Stimulated activated CD4-positive, alpha-beta T cell treated with anti-CD3 and anti-CD28 coated beads, Interleukin-15, amount 100 ng/mL, for 48 hours (primary cell): ENCODE results near the gene C14orf119.

Experiments
- DNase-seq, 2 donors: peaks; one replicate each; pipeline ENCODE4 v3.0.0-alpha.2; 2020; ENCODE audit warnings: low read depth in 2 of 2

Gene C14orf119

DNA sequence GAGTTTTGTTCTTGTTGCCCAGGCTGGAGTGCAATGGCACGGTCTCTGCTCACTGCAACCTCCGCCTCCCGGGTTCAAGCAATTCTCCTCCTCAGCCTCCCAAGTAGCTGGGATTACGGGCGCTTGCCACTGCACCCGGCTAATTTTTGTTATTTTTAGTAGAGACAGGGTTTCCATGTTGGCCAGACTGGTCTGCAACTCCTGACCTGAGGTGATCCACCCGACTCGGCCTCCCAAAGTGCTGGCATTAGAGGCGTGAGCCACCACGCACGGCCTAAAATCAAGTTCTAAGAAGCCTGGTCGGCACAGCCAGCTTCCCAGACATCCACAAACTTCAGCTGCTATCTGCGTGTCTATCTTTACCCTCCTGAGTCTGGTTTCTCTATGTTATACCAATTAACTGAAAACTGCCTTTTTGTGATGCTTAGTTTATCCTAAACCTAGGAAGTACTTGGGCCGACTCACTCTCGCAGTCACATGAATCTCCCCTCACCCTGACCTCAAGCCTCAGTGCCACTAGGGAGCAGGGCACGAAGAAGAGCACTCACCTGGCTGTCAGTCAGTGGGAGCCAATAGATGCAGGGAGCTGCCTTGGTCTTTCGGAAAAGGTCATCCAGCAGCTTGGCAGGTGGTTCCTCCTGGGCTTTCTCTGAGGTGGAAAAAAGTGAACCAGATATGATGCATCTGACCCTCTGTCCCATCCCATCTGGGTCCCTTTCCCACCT, 34.6 kb upstream of the C14orf119 start:
- no peak for DNase-seq

DNA sequence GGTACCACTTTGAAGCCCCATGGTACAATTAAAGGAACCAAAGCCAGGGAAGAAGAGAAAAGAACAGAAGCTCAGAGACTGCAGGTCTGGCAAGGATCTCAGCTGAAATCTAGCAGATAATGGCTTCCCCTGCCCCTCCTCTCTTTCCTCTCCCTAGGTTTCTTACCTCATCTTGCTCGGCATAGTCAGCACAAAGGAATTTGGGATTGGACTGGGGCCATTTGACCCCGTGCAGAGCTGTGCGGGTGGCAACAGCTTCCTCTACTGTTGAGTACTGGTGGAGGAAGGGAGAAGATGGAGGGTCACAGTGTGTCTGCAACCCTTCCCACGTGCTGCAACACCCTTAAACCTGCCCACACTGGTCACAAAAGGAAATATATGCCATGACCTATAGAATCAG, 33.3 kb upstream of the C14orf119 start:
- no peak for DNase-seq

DNA sequence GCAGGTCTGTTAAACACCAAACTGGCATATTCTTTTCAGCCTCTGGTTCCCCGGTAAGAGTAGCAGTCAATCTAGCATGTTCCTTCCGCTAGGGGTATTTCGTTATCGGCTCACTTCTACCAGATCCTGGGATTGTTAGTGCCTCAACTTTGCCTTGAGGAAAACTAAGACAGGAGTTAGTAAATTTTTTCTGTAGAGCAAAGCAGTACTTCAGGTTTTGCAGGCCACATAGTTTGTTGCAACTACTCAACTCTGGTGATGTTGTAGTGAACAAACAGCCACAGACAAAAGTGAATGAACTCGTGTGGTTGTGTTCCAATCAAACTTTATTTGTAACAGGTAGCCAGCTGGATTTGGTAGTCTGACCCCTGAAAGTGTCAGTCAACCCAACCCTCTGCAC, 31.7 kb upstream of the C14orf119 start:
- DNase-seq = no peak

DNA sequence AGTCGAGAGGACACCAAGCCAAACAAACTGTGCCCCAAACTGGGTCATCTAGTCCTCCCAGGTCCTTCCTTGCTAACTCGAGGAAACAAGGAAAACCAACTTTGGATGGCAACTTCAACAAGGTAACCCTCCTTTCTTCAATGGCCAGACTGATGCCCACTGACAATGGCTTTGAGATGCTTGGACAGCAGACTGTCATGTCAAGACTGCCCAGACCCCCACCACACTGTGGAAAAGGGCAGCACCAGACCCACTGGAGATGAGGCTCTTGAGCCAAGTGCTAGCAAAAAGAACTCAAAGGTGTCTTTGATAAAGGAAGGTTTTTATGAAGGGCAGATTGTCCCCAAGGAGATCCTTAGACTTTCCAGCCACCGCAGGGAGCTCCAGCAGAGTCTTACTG, 28.9 kb upstream of the C14orf119 start:
- DNase-seq = no peak

DNA sequence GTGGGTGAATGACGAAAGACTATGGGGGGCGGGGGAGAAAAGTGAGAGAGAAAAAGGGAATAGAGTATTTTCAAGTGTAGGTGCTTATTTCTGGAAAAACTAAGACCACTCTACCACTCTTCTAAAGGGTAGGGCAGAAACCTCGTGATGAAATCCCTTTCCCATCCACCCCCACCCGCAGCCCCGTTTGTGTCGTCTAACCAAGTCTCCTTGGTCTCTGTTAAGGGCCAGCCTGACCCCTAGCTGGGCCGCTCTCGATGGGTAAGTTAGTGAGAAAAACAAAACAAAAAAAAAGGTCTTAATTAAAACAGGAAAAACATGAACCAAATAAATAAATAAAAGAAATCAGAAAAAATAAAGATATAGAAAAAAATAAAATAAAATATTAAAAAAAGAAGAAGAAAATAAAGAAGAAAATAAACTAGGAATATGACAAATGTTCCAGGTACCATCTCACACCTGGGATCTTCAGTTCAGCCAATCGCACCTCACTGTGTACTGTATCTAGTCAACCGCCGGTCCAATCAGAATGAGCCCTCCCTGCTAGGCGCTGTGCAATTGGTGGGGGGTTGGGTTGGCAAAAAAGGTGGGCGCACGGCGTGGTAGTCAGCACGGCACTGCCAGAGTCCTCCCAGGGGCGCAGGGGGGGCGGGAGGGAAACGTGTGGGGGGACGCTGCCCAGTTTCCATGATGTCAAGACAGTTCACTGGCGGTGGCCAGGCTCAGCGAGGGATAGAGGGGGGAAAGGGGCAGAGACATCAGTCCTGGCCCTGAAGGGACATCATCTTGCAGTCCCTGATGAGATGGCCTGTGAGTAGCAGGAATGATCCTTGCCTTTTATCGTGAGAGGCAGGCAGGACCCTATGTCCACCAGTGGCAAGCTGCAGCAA, 28.2 kb upstream of the C14orf119 start:
- DNase-seq = no peak

DNA sequence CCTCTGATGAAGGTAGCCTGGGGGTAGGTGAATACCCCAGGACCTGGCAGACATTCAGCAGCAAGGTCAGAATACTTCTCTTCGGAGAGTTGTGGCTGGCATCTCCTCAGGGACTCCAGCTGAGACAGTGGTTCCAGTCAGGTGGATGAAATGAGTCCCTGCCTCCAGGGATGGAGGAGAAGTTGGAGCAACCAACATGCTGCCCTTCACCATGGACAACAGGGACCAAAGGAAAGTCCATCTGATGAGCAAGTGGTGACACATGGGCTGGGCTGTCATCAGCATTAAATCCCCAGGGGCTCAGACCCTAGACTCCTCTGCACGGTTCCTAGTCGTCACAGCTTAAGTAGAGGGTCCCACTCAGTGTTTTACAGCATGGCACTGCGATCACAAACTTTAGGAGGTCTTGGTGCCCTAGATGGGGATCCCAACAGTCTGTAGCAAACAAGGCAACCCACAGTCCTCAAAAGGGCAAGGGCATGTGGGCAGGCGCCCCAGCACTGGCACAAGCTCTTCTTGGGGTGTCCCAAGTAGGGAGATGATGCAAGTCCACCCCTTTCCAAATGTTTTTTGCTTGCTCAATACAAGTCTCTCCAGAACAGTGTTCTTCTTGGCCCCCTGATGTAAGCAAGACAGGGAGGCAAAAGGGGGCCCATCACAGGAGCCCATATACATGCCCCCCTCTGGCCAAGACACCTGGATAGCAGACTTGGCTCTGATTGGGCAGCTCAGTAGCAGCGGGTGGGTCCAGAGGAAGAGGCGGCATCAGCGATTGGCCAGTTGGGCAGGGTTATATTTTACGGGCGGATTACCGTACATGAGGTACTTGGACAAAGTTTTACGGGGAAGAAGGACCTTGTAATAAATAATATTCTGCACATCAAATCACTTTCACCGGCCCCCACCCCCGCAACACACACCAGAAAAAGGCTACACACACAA, 27.2 kb upstream of the C14orf119 start:
- DNase-seq = no peak

DNA sequence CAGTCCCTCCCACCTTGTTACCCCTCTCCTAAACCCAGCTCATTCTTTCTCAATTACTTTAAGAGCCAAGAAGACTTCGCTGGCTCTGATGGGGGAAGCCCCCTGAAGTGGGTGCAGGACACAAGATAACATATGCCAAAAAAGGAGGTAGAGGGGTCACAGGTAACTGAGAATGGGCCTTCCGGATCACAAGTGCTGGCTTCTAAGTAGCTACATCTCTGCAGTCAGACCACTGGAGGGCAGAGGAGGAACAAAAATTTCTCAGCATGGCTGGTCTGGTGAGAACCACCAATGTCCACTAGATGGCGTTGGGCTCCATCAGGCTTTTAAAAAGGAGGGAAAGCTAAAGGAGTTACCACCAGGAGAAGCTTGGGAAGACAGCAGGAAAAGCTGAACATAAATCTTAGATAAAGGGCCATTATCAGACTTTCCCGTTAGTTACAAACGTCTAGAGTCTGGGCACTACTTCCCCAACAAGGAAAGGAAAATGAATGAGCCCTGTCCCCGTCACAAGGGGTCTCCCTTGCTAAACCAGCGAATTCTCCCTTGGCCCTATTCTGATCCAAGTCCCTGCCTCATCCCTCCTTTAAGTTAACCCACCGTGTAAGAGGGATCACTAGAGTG, 26.4 kb upstream of the C14orf119 start:
- peak; percentile 46 to 67 for DNase-seq

DNA sequence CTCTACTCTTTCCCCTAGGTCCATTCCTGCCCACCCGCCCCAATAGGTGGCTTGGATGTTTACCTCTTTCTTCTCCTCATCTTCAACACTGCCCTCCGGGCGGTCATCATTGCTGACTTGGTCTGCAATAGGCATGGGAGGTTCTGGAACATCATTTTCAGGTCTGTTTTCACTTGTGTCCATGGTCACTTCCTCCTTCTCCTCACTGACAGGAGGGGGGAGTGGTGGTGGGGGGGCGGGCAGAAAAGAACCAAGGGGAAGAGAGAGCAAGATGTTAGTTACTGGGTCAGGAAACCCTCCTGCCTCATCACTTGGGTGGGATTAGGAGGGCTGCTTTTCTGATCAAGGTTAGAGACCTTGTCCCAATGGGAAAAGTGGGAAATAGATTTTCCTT, 25.9 kb upstream of the C14orf119 start:
- DNase-seq = no peak

DNA sequence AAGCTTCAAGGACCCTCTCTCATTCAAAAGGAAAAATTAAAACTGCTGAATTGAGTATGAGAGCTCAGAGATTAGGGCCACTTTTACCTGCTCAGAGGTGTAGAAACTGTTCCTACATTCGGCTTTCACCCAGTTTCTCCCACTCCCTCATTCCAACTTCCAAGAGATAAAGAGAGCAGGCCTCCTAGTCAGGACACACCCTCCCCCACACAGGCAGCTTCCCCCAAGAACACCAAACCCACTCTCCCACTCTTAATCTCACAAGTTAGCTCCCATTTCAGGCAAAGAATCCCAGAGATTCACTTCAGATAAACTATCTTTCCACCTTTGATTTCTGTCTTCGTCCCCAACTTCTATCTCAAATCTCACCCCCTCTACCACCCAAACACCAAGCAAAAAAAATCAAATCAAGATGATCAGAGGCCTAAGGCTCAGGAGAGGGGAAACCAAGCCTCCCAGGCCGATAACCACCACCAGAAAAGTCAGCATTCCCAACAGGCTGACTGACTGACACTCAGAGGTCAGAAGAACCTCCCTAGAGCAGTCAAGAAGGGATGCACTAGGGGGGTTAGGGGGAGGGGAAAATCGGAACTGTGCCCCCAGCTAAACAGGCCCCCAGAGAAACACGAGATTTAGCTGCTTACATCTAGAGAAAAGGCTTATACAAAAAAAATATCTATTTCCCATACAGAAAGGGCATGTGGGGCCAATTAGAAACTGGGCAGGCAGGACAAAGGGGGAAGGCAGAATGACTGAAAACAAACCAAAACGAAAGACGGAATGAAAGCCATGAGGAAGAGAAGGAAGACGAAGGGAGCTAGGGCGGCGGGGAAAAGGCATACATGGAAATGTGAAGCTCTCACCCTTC, 24.8 kb upstream of the C14orf119 start:
- DNase-seq = no peak

DNA sequence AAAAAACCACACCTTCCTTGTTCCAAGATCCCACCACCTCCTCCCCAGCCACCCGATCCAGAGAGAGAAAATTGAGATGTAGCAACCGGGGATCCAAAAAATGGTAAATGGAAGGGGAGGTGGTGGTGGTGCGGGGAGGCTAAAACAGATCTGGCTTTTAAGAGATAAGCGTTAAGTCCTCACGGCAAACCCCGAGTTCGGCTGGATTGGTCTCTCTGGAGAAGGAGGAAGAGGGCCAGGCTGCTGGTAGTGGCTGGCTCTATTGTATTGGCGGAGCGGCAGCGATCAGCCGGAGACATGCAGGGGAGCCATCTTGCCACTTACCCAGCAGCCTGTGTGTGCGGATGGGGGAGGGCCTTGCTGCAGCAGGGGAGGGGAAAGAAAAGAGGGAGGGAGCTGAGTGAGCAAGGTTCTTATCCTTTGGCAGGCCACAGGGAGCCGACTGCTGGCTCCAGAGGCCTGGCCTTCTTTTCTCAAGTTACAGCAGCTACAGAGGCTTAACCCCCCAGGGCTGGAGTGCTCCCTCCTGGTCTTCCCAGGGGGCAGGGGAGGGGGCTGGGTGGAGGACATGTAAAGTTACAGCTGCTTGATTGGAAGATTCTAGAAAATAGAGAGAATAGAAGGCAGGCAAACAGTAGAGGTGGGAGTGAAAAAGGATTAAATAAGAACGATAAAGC, 23.9 kb upstream of the C14orf119 start:
- DNase-seq = peak; percentile 73 to 76

DNA sequence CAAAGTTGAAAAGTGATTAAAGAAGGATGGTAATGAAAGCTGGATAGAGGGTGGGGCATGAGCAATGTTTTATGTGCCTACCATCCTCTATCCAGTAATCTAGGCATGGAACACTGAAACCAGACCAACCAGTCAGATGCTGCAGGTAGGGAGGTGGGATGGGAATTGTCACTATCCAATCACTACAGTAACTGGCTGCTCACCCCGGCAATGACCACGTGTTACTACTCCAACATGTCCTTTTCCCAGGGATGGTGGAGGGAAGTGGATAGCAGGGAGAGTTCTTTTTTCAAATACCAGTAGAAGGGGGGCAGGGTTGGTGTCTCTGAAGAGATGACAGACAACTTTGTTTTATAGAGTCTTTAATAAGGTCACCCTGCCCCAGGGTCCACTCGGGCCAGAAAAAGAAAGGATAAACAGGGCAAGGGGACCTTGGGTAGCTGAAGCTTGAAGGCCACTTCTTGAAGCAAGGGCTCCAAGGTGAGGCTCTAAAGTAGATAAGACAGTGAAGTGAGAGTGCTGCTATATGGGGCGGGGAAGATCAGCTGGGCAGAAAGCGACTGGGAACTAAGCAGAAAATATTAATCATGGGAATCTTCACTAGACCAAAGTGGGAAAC, 23.3 kb upstream of the C14orf119 start:
- no peak for DNase-seq

DNA sequence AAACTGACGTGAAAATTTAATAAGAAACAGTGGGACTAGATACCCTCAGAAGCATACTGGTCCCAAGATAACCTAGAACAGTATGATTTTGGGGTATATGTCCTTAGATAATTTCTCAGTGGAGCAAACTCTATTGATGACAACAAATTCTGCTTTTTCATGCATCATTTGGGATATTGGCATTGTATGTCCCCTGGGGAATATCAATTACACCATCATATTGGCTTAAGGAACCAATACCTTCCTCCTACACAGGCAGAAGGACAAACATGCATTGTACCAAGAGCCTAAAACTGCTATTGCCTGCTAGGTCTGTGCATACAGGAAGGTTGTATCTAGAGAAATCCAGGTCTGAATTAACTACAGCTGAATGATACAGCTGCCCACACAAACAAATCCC, 20.4 kb upstream of the C14orf119 start:
- no peak for DNase-seq

DNA sequence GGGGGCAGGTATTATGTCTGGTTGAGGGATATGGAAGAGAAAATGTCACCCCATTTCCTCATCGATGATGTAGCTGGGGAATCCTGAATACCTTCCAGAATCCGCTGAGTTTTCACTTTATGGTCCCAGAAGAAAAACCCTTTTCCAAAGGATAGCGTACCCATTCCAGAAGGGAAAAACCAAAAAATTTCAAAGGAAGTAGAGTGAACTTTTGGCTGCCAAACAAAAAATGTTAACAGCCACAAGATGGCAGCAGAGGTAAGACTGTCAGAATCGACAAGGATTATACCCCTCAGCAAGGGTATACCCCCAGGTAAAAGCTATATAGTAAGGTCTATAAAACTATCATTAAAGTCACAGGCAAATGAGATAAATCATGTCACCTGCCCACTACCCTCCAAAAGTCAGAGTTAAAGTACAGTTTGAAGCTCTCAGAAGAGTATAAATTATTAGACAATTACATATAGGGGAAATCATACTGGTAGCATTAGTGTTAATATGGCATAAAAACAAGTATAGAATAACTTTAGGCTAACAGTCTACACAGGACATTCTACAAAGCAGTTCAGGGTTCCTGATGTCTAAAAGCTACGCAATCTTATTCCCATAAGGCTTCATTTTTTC, 18.4 kb upstream of the C14orf119 start:
- DNase-seq = no peak

DNA sequence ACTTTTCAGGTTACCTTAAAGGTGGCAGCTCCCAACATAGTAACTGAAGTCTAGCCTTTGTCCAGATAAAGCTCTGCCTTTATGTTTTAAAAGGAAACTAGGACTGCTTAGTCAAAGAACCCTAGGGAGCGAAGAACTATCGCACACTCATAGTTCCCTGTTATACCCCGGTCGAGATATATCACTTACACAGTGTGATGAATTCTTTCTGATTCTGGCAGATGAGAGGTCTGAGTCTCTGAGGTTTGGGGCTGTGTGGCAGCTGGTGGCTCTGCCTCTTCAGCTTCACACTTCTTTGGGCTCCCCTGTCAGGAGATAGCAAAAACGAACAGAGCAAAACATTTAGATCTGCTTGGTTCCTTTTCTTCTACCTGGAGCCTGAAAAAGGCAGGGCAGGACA, 17.3 kb upstream of the C14orf119 start:
- no peak for DNase-seq

DNA sequence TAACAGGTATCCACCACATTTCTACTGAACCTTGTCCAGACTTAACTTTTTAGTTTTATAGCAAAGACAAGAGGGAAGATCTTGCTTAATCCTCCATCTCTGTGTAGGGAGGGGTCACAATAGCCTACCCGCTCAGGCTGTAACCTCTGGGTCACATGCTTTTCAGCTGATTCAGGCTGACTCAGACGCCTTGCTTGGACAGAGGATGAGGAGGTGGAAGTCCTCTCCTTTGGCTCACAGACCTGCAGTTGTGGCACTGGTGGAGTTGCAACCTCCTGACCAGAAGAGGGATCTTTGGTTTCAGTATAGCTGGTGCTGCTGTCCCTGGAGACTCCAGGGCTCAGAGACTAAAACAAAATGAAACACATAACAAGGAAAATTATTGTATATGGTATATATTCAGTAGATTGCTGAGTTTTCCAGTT, 16.6 kb upstream of the C14orf119 start:
- no peak for DNase-seq

DNA sequence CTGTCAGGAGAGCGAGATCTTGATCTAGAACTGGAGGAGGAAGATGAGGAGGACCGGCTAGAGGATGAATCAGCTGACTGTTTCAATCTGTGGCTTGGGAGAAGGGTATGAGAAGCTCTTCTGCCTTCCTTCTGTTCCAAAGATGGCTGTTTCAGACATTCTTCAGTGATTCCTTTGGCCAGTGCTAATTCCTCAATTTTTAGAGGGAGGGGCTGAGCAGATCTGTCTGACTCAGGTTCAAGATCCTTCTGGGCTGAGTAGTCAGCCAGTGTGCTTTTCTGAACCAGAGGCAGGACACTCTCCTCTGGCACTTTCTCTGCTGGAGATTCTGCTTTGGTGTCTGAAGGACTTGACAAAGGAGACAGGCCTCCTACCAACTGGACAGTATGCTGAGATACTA, 15.6 kb upstream of the C14orf119 start:
- DNase-seq = no peak

DNA sequence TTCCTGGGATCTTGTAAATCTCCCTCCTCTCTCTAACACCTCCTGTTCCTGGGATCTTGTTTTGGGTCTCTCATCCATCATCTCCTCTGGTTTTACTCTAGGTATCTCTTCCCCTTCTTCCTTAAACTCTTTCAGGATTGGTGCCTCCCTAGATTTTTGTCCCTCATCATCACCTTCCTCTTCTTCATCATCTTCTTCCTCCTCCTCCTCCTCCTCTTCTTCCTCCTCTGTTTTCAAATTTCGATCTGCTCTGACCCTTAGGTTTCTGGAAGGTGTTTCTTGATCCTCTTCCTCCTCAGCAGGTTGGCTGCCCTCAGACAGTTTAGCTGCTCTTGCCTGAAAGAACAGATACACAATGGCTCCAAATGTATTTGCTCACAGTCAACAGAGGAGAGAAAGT, 14.8 kb upstream of the C14orf119 start:
- DNase-seq = no peak

DNA sequence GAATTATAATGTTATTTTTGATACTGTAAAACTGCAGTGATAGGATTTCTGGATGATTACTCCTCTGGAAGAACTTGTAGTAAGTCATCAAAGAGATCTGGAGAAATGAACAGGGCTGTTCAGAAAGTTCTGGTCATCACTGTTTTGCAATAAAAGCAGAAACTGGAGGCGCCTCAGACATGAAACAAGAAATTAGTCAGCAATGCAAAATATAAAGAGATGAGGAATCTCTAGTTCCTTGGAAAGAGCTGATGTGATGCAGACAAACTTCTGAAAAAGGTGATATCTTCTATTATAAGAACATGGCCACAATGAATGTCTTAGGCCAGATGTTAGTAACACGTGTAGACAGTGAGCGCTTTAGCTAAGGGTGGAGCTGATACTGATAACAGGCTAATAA, 9.8 kb upstream of the C14orf119 start:
- DNase-seq = no peak

DNA sequence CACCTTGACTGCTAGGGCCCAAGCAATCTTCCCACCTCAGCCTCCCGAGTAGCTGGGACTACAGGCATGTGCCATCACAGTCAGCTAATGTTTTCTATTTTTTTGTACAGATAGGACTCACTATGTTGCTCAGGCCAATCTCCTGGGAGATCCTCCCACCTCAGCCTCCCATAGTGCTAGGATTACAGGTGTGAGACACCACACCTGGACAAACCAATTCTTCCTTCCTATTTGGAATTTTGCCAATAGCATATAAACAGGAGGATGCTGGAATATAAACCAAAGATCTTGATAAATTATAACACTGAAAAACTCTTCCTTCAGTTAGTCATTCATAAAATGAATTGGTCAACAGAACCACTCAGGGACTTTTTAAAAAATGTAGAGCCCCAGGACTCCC, 8.7 kb upstream of the C14orf119 start:
- no peak for DNase-seq
